Measurements from ENCODE around the gene SDK1. TPM values are rescaled to one million over a fixed set of nuclear protein-coding genes. Genes with fewer than 3 reads are reported as not detected.

The SDK1 gene
- total and polyA plus RNA-seq, 11 donors: 2.2 to 5.8 (median 3.4) TPM

GRCh38 chr7:4272141-4272540, 971.1 kb downstream of the SDK1 start:
- H3K27ac ChIP-seq: no peak overlapping the region
- no peaks in the 10 kb centered on the region for H3K36me3 ChIP-seq
- H3K4me1 ChIP-seq: no peaks in the 10 kb centered on the region
- TF ChIP-seq POLR2A (IDR thresholded peaks at IDR 0.05) (no peak), CTCF (IDR thresholded peaks at IDR 0.05) (no peak)
- ATAC-seq (no peak), DNase-seq (peak in 1 of 5 donors; percentile 4)
- no peak overlapping the region for H3K4me3 ChIP-seq
- 87 to 95% (median 88%) methylated on average over 15 to 16 of the region's 16 CpGs for WGBS, 4 donors
- intact Hi-C loops (cut with DNase I): no loop called here
- peaks cover 0 to 15% (median 0%) of the 10 kb centered on the region in 12 donors for H3K9me3 ChIP-seq
- H3K27me3 ChIP-seq: peaks cover 0 to 6% (median 0%) of the 10 kb centered on the region in 9 donors

DNA sequence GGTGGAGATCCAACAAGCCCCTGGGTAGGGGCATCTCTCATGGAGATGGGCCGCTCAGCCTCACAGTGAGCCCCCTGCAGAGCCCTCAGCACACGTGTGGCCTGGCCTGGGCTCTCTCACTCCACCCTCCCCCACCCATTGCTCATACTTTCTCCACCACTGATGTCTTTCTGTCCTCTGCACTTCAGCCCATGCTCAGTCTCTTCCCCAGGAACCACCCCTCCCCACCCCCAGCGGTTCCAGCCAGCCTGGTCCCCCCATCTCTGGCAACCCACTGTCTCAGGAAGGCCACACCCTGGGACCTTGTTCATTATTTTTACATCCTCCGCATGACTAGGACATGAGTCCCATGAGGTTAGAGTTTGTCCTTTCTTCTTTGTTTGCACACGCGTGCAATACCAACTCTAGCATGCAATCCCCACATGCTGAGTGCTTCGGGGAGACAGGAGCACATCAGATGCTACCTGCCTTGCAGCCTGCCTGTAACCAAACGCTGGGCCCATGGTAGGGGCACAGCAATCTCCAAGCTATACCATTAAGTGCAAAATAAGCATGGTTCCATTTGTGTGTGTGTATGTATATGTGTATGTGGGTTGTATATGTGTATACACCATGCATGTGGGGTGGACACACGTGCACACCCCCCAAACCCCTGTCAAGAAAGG, 972.6 kb downstream of the SDK1 start:
- Histone ChIP-seq H3K36me3 (no peaks in the 10 kb centered on the region), H3K4me1 (no peaks in the 10 kb centered on the region), H3K27me3 (peaks cover 0 to 6% (median 0%) of the 10 kb centered on the region in 9 donors), H3K27ac (no peak overlapping the region), H3K4me3 (no peak overlapping the region), H3K9me3 (peaks cover 0 to 15% (median 0%) of the 10 kb centered on the region in 12 donors)
- 72 to 79% (median 76%) methylated on average over 9 of the region's 9 CpGs for WGBS, 4 donors
- ATAC-seq: no peak
- no peak for TF ChIP-seq POLR2A (IDR thresholded peaks at IDR 0.05)
- TF ChIP-seq CTCF (IDR thresholded peaks at IDR 0.05): no peak
- intact Hi-C loops (cut with DNase I): no loop called here
- DNase-seq: peak in 1 of 5 donors; percentile 6

GRCh38 chr7:4274286-4274685, 973.2 kb downstream of the SDK1 start:
- TF ChIP-seq POLR2A (IDR thresholded peaks at IDR 0.05): no peak
- no peak for TF ChIP-seq CTCF (IDR thresholded peaks at IDR 0.05)
- Histone ChIP-seq H3K4me3 (no peak overlapping the region), H3K27me3 (peaks cover 0 to 3% (median 0%) of the 10 kb centered on the region in 9 donors), H3K27ac (no peak overlapping the region), H3K9me3 (peaks cover 0 to 15% (median 0%) of the 10 kb centered on the region in 12 donors), H3K4me1 (no peaks in the 10 kb centered on the region), H3K36me3 (no peaks in the 10 kb centered on the region)
- ATAC-seq (no peak), DNase-seq (no peak)
- 52 to 90% (median 66%) methylated on average over 2 to 3 of the region's 3 CpGs for WGBS, 4 donors
- intact Hi-C loops (cut with DNase I): no loop called here

DNA sequence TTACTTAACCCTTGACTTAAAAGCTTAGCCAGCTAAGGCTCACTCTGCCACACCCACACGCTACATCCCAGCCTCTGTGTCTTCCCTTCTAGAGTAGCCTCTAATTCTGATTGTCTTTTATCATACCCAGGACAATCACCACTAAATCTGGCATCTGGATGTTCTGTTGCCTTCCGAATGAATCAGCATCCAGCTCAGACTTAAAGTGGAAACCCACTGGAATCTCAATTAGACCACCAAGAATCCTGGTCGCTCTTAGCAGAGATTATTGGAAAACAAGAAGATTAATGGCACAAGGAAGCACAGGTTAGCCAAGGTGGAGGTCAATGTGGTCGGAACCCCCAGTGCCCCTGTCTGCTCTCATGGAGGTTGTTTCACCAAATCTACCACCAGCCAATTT, 976.9 kb downstream of the SDK1 start:
- no peak for ATAC-seq
- Histone ChIP-seq H3K9me3 (peaks cover 0 to 15% (median 0%) of the 10 kb centered on the region in 12 donors), H3K36me3 (no peaks in the 10 kb centered on the region), H3K4me1 (no peaks in the 10 kb centered on the region), H3K4me3 (no peak overlapping the region), H3K27ac (no peak overlapping the region), H3K27me3 (no peaks in the 10 kb centered on the region)
- TF ChIP-seq CTCF (IDR thresholded peaks at IDR 0.05) (no peak), POLR2A (IDR thresholded peaks at IDR 0.05) (no peak)
- 68 to 84% (median 80%) methylated on average over 4 of the region's 4 CpGs for WGBS, 4 donors
- intact Hi-C loops (cut with DNase I): no loop called here
- peak in 1 of 5 donors; percentile 2 for DNase-seq
